GM18520 (cell line): ENCODE data around the gene IGFBP6.
"Not testable (repeated sequence)": the region's sequence is repeated elsewhere in the genome, so short reads cannot be mapped to it uniquely, and the experiment has no call there.

ENCODE experiments used
- ATAC-seq: cut with Tn5 transposase; IDR thresholded peaks from one replicate; pipeline ENCODE4 v1.9.1; 2021; ENCODE audit not compliant: unreplicated experiment

The IGFBP6 gene

DNA sequence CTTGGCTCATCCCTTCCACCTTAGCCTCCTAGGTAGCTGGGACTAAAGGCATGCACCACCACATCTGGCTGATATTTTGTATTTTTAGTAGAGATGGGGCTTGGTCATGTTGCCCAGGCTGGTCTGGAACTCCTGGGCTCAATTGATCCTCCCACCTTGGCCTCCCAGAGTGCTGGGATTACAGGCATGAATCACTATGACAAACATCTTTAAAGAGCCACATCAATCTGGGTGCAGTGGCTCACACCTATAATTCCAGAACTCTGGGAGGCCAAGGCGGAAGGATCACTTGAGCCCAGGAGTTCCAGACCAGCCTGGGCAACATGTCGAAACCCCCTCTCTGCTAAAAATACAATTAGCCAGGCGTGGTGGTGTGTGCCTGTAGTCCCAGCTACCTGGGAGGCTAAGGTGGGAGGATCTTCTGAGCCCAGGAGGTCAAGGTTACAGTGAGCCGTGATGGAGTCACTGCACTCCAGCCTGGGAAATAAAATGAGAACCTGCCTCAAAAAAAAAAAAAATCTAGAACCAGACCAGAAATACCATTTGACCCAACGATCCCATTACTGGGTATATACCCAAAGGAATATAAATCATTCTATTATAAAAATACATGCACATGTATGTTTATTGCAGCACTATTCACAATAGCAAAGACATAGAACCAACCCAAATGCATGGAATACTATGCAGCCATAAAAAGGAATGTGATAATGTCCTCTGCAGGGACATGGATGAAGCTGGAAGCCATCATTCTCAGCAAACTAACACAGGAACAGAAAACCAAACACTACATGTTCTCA, 2.5 kb upstream of the IGFBP6 start:
- not testable (repeated sequence) for ATAC-seq

DNA sequence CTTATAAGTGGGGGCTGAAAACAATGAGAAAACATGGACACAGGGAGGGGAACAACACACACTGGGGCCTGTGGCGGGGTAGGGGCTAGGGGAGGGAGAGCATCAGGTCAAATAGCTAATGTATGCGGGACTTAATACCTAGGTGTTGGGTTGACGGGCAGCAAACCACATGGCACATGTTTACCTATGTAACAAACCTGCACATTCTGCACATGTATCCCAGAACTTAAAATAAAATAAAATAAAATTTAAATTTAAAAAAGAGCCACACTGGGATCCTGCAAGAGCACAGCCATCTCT, 1.9 kb upstream of the IGFBP6 start:
- not testable (repeated sequence) for ATAC-seq

DNA sequence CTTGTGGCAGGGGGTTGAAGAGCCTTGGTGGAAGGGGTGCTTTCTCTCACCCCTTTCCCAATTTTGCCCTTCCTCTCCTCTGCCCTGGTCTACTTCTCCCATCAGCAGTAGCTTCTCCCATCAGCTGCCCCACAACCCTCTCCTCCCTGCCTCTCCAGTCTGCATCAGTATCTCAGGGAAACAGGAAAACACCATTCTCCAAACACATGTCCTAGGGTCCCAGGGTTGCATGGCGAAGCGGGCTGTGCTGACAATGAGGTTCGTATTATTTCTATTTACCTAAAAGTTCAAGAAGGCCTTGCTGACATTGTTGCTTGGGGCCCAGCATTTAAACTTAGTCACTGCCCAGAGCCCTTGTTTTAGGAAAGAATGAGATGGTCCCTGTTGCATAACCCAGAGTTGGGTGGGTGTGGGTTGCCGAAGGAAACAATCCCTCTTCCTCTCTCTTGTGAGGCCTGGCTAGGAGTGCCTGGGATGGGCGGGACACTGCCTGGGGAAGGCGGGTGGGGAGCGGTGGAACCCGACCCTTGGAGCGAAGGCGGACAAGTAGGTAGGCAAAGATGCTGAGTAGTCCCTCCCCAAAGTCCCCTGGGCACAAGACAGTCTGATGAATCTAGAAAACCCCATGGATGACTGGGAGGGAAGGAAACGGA, 1.3 kb upstream of the IGFBP6 start:
- ATAC-seq: no peak

GRCh38 chr12:53096759-53097158, 708 bp upstream of the IGFBP6 start:
- no peak for ATAC-seq

DNA sequence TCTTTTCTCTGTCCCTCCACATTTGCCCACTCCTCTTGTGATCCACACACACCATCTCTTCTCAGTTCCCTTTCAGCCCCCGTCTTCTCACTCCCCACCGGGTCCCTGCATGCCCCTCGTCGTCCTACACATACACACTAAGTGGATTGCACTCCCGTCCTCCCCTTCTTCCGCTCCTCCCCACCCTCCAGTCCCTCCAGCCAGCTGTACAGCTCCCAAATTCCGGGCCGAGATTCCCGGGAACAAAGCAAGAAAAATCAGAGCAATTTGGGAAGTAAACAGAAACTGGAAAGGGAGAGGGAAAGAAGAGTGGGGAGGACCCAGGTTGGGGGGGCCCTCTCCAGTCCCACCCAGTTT, 282 bp upstream of the IGFBP6 start:
- no peak for ATAC-seq

- no peak for ATAC-seq
Observed at GRCh38 chr12:53098354-53098981, 1.0 kb downstream of the IGFBP6 start.

DNA sequence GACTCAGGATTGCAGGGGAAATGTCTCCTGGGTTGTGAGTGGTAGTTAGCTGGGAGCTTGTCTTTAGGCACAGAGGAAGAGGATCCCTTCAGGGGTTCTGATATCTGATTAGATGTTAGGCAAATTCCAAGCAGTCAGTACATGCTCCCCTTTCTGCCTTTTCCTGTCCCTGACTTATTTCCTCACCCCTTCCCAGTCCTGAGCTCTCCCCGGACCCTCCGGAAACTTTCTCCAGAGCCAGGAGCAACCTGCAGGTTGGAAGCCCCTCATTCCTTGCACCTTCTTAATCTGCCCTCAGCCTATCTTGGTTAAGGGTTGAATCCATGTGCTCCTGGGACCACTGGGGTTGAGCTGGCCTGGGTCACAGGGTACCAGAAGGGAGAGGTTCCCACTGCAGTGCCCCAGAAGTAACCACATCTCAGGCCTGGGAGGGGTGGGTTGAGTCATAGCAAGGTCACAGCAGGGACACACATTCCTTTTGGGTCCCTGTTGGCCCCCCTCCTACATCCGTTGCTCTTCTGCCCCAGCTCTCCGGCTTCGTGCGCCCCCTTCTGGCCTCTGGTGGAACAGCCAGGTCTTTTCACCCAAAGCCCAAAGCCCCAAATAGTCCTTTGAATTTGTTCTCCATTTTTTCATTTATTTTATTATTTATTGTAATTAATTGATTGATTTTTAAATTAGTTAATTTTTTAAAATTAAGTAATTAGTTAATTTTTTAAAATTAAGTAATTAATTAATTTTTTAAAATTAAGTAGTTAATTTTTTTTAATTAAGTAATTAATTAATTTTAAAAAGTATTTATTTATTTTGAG, 1.8 kb downstream of the IGFBP6 start:
- ATAC-seq: no peak

DNA sequence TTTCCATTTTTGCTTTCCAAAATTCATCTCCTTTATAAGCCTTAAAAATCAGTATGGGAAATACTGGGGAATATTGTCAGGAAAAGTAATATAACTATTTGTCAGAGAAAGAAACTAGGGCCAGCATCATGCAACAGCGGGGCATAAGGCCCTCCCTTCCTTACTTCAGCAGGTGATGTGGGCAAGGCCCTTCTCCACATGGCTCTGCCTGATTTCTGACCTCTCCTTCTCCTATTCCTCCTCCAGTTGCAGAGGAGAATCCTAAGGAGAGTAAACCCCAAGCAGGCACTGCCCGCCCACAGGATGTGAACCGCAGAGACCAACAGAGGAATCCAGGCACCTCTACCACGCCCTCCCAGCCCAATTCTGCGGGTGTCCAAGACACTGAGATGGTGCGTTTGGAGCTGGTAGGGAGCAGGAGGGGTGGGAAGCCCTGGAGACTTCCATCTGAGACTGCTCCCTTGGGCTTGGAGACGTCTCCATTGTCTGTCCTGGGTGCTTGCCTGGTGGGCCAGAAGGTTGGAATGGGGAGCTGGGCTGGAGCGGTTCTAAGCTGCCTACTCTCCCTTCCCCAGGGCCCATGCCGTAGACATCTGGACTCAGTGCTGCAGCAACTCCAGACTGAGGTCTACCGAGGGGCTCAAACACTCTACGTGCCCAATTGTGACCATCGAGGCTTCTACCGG, 3.1 kb downstream of the IGFBP6 start:
- no peak for ATAC-seq

DNA sequence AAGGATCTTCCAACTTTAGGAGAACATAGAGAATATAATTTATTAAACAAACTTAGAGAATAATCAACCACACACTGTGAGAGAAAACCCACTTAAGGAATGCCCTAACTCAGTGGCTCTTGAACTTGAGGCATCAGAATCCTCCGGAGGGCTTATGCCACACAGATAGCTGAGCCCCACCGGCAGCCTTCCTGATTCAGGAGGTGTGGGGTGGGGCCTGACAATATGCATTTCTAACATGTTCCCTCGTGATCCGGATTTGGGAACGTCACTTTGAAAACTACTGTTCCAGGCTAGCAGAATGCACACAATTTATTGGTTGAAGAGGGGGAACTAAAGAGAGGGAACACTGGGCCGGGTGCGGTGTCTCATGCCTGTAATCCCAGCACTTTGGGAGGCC, 3.8 kb downstream of the IGFBP6 start:
- ATAC-seq: no peak

DNA sequence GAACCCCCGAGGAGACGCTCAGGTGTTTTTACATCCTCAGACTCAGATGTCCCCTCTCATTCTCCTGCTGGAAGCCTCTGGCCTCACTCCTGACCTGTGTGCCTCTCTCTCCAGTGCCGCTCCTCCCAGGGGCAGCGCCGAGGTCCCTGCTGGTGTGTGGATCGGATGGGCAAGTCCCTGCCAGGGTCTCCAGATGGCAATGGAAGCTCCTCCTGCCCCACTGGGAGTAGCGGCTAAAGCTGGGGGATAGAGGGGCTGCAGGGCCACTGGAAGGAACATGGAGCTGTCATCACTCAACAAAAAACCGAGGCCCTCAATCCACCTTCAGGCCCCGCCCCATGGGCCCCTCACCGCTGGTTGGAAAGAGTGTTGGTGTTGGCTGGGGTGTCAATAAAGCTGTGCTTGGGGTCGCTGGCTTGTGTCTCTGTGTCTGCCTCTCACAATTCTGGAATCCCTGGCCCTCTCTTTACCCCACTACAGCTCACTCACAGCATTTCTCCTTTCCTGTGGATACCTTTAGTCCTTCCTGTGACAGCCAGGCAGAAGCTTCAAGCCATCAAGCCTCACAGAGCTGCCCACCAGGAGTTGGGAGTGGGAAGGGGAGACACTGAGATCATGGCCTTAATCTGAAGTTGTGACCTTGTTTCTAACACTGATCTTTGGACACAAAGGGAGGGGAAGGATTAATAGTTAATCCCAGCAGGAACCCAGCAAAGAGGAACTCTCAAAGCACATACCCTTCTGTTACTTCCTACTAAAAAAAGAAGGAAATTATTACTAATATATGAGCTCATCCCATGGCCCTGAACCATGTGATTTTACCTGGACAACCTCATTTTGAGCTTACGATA, 4.7 kb downstream of the IGFBP6 start:
- ATAC-seq: no peak

DNA sequence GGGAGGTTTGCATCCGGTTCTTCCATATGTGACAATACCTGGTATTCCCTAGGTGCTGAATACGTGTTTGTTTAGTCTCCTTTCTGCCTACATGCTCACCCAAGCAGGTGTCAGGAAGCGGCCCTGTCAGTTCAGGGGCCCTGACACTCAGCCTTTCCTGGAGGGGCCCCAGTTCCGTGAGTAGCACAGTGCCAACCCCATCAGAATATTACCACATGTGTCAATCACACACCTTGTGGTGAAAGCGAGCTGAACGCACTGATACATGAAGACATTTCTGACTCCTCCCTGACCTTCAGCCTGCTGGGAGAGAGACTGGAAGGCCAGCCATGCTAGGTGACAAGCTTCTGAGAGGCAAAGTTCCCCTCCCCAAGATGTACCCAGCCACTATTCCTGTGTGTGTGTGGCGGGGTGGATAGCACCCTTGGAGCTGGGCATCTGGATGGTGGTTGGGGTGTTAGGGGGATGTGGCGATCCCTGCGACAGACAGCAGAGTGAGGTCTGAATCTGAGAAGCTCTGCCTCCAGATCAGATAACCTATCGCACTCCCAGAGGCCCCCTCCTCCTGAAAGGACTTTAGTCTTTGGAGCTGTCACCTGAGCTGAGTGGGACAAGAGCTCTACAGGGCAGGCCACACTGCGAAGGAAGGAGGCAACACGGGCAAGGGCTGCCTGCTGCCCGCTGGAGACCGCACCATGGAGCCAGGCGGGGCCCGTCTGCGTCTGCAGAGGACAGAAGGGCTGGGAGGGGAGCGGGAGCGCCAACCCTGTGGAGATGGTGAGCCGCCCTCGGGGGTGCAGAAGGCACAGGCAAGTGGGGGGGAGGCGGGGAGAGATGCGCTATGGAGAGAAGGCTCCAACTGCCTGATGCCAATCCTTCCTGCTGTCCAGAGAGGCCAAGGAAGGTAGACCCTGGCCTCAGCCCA, 5.7 kb downstream of the IGFBP6 start, which contains the start of gene SOAT2:
TSS of gene SOAT2 (plus strand) at position 604 of the 925 bp plus-strand sequence. CDS start at position 696, 92 bp downstream.
- no peak for ATAC-seq

DNA sequence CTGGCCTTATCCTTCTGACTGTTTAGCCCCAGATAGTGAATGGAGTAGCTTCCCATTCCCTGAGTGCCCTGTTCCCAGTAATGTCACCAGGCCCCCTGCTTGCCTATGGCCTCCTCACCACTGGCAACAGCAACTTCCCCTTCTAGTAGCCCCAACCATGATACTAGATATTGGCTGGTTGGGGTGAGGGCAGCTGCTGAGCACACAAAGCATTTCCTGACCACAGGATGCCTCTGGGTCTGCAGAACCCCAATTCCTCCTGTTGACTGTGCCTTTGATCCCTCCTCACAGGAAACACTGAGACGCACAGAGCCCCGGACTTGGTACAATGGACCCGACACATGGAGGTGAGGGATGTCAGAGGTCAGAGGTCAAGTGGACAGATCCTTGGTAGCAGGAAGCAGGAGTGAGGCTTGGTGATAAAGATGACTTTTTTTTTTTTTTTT, 6.4 kb downstream of the IGFBP6 start:
- no peak for ATAC-seq

- no peak for ATAC-seq
Observed at GRCh38 chr12:53105256-53105655, 7.8 kb downstream of the IGFBP6 start.

- no peak for ATAC-seq
Observed at GRCh38 chr12:53105712-53106439, 8.4 kb downstream of the IGFBP6 start.

GRCh38 chr12:53107122-53107521, 9.7 kb downstream of the IGFBP6 start:
- ATAC-seq: no peak

- ATAC-seq: not testable (repeated sequence)
Observed at GRCh38 chr12:53112431-53112830, 15.0 kb downstream of the IGFBP6 start.

- ATAC-seq: no peak
Observed at GRCh38 chr12:53113136-53113705, 15.8 kb downstream of the IGFBP6 start.

DNA sequence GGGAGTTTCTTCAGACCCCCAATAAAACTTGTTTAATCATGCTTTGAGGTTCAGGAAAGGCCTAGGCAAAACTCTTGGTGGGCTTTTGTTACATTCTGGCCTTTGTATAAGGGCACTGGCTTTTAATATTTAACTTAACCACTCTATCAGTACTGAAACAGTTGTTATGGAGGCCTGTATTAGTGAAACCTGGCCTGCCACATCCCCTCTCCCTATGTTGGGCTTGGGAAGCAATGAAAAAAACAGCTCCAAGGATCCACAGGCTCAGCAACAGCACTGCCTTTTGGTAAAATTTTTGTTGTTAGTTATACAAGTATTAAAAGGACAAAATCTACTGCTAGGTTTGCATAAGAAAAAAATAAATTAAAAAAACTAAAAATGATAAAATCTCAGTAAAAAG, 16.5 kb downstream of the IGFBP6 start:
- no peak for ATAC-seq
